HG03196 (cell line): Measurements from ENCODE around the gene PCGF5.
"Not testable (repeated sequence)": the region's sequence is repeated elsewhere in the genome, so short reads cannot be mapped to it uniquely, and the experiment has no call there.

Experiments
- ATAC-seq: cut with Tn5 transposase; IDR thresholded peaks from one replicate; pipeline ENCODE4 v1.9.1; 2021; ENCODE audit not compliant: unreplicated experiment

PCGF5 gene

GRCh38 chr10:91271886-91272285 is 51.4 kb downstream of the PCGF5 start:
- no peak for ATAC-seq

- no peak for ATAC-seq
These were observed 64.1 kb downstream of the PCGF5 start for GRCh38 chr10:91284486-91285090.

- no peak for ATAC-seq
These were observed 66.1 kb downstream of the PCGF5 start for GRCh38 chr10:91286572-91286971.

- ATAC-seq = no peak
These were observed 66.8 kb downstream of the PCGF5 start for GRCh38 chr10:91287276-91287675.

GRCh38 chr10:91287912-91288311 is 67.4 kb downstream of the PCGF5 start:
- ATAC-seq = no peak

GRCh38 chr10:91289305-91289704 is 68.8 kb downstream of the PCGF5 start:
- ATAC-seq = no peak

GRCh38 chr10:91290607-91291006 is 70.1 kb downstream of the PCGF5 start:
- no peak for ATAC-seq

- no peak for ATAC-seq
These were observed 73.9 kb downstream of the PCGF5 start for GRCh38 chr10:91294134-91294906.

GRCh38 chr10:91295346-91295745 is 74.9 kb downstream of the PCGF5 start:
- no peak for ATAC-seq

GRCh38 chr10:91296471-91296870 is 76.0 kb downstream of the PCGF5 start:
- ATAC-seq = no peak

GRCh38 chr10:91298224-91298871 is 77.9 kb downstream of the PCGF5 start:
- peak; percentile 94 for ATAC-seq

- ATAC-seq = no peak
These were observed 79.6 kb downstream of the PCGF5 start for GRCh38 chr10:91299999-91300575.

GRCh38 chr10:91302946-91303345 is 82.5 kb downstream of the PCGF5 start:
- ATAC-seq = not testable (repeated sequence)

- ATAC-seq = not testable (repeated sequence)
These were observed 85.5 kb downstream of the PCGF5 start for GRCh38 chr10:91305979-91306378.

- ATAC-seq = no peak
These were observed 87.0 kb downstream of the PCGF5 start for GRCh38 chr10:91307489-91307888.

GRCh38 chr10:91309711-91310110 is 89.2 kb downstream of the PCGF5 start:
- ATAC-seq = no peak

- ATAC-seq = no peak
These were observed 91.3 kb downstream of the PCGF5 start for GRCh38 chr10:91311601-91312381.

- no peak for ATAC-seq
These were observed 91.9 kb downstream of the PCGF5 start for GRCh38 chr10:91312382-91312733.

GRCh38 chr10:91313796-91314485 is 93.5 kb downstream of the PCGF5 start:
- ATAC-seq = no peak

- no peak for ATAC-seq
These were observed 96.0 kb downstream of the PCGF5 start for GRCh38 chr10:91316486-91316885.

GRCh38 chr10:91317541-91317940 is 97.1 kb downstream of the PCGF5 start:
- ATAC-seq = no peak
